ENCODE results near the gene RIIAD1. TPM values are rescaled to one million over a fixed set of nuclear protein-coding genes. Genes with fewer than 3 reads are reported as not detected.

RIIAD1 gene
- total and polyA plus RNA-seq, 2 donors from 2014 or later, result 4.0 TPM; not detected in 1

- H3K36me3 ChIP-seq (ENCODE audit: control insufficient read depth in 2 of 3, insufficient read depth in 3 of 3, low read length in 3 of 3), result peaks cover 0 to 11% (median 2%) of the 10 kb centered on the region in 3 donors
- TF ChIP-seq, protein P1, sequence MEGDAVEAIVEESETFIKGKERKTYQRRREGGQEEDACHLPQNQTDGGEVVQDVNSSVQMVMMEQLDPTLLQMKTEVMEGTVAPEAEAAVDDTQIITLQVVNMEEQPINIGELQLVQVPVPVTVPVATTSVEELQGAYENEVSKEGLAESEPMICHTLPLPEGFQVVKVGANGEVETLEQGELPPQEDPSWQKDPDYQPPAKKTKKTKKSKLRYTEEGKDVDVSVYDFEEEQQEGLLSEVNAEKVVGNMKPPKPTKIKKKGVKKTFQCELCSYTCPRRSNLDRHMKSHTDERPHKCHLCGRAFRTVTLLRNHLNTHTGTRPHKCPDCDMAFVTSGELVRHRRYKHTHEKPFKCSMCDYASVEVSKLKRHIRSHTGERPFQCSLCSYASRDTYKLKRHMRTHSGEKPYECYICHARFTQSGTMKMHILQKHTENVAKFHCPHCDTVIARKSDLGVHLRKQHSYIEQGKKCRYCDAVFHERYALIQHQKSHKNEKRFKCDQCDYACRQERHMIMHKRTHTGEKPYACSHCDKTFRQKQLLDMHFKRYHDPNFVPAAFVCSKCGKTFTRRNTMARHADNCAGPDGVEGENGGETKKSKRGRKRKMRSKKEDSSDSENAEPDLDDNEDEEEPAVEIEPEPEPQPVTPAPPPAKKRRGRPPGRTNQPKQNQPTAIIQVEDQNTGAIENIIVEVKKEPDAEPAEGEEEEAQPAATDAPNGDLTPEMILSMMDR (IDR thresholded peaks at IDR 0.05; ENCODE audit: borderline replicate concordance, extremely low read depth, insufficient read depth), result no peak
- intact Hi-C loops (cut with DNase I), result no loop called here
Measured at GRCh38 chr1:151776665-151777062, 55.3 kb downstream of the RIIAD1 start.

DNA sequence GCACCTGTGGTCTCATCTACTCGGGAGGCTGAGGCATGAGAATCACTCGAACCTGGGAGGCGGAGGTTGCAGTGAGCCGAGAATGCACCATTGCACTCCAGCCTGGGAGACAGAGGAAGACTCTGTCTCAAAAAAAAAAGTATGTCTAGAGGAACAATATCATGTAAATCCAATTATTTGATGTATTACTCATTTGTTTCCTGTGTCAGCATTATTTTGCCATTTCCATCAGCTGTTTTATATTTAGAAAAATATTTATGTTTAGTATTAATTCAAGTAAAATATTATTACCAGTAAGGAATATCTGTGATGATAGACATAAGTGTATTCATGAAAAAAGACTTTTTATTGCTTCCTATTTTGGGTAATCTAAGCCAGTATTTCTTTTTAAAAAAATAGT is 56.0 kb downstream of the RIIAD1 start:
- no peak overlapping the region for H3K4me3 ChIP-seq (ENCODE audit: low read length in 3 of 3)
- H3K4me1 ChIP-seq (ENCODE audit: control insufficient read depth in 2 of 3, insufficient read depth in 2 of 3, low read depth in 1 of 3, low read length in 3 of 3), result no peaks in the 10 kb centered on the region
- FAIRE-seq, result no peak
- no peak overlapping the region for H3K27ac ChIP-seq (ENCODE audit: low read depth in 2 of 2, low read length in 2 of 2)
- no peak overlapping the region for H3K9ac ChIP-seq (ENCODE audit: low read length in 3 of 3)
- no peaks in the 10 kb centered on the region for H3K9me3 ChIP-seq (ENCODE audit: control insufficient read depth in 2 of 3, insufficient read depth in 1 of 3, low read length in 3 of 3)
- peaks cover 0 to 11% (median 2%) of the 10 kb centered on the region in 3 donors for H3K36me3 ChIP-seq (ENCODE audit: control insufficient read depth in 2 of 3, insufficient read depth in 3 of 3, low read length in 3 of 3)
- intact Hi-C loops (cut with DNase I), result no loop called here
- no peaks in the 10 kb centered on the region for H3K27me3 ChIP-seq (ENCODE audit: control insufficient read depth, insufficient read depth, low read length)
- TF ChIP-seq, protein P1 (IDR thresholded peaks at IDR 0.05; ENCODE audit: borderline replicate concordance, extremely low read depth, insufficient read depth), result no peak
- DNase-seq, result no peak

More at GRCh38 chr1:151776665-151777062, 55.3 kb downstream of the RIIAD1 start:
- H3K4me1 ChIP-seq (ENCODE audit: control insufficient read depth in 2 of 3, insufficient read depth in 2 of 3, low read depth in 1 of 3, low read length in 3 of 3), result no peaks in the 10 kb centered on the region
- H3K4me3 ChIP-seq (ENCODE audit: low read length in 3 of 3), result no peak overlapping the region
- no peak overlapping the region for H3K27ac ChIP-seq (ENCODE audit: low read depth in 2 of 2, low read length in 2 of 2)
- H3K27me3 ChIP-seq (ENCODE audit: control insufficient read depth, insufficient read depth, low read length), result no peaks in the 10 kb centered on the region
- no peak for DNase-seq
- H3K9me3 ChIP-seq (ENCODE audit: control insufficient read depth in 2 of 3, insufficient read depth in 1 of 3, low read length in 3 of 3), result no peaks in the 10 kb centered on the region
- FAIRE-seq, result no peak
- H3K9ac ChIP-seq (ENCODE audit: low read length in 3 of 3), result no peak overlapping the region

Other genes with a start within 250 kb of the RIIAD1 start
- 41.6 TPM for gene CGN, start 210.1 kb upstream of the RIIAD1 start, total RNA-seq
- gene CGN, start 210.1 kb upstream of the RIIAD1 start, polyA plus RNA-seq (ENCODE audit: insufficient read depth, low read depth, low replicate concordance), result 24.0 TPM
- gene TUFT1, start 181.2 kb upstream of the RIIAD1 start, total RNA-seq, result 12.9 TPM
- gene TUFT1, start 181.2 kb upstream of the RIIAD1 start, polyA plus RNA-seq (ENCODE audit: insufficient read depth, low read depth, low replicate concordance), result 8.9 TPM
- gene SNX27, start 109.5 kb upstream of the RIIAD1 start, total RNA-seq, result 46.3 TPM
- 13.5 TPM for gene SNX27, start 109.5 kb upstream of the RIIAD1 start, polyA plus RNA-seq (ENCODE audit: insufficient read depth, low read depth, low replicate concordance)
- gene CELF3, start 4.7 kb upstream of the RIIAD1 start, total RNA-seq, result not detected
- gene CELF3, start 4.7 kb upstream of the RIIAD1 start, polyA plus RNA-seq (ENCODE audit: insufficient read depth, low read depth, low replicate concordance), result 0.39 TPM
- gene MRPL9, start 42.0 kb downstream of the RIIAD1 start, total RNA-seq, result 65.3 TPM
- 87.1 TPM for gene MRPL9, start 42.0 kb downstream of the RIIAD1 start, polyA plus RNA-seq (ENCODE audit: insufficient read depth, low read depth, low replicate concordance)
- 13.5 TPM for gene TDRKH, start 69.0 kb downstream of the RIIAD1 start, total RNA-seq
- gene TDRKH, start 69.0 kb downstream of the RIIAD1 start, polyA plus RNA-seq (ENCODE audit: insufficient read depth, low read depth, low replicate concordance), result 5.3 TPM
- gene LINGO4, start 83.9 kb downstream of the RIIAD1 start, total RNA-seq, result 0.41 TPM
- 0.32 TPM for gene LINGO4, start 83.9 kb downstream of the RIIAD1 start, polyA plus RNA-seq (ENCODE audit: insufficient read depth, low read depth, low replicate concordance)
- gene RORC, start 110.3 kb downstream of the RIIAD1 start, total RNA-seq, result 19.1 TPM
- gene RORC, start 110.3 kb downstream of the RIIAD1 start, polyA plus RNA-seq (ENCODE audit: insufficient read depth, low read depth, low replicate concordance), result 34.5 TPM
- gene C2CD4D, start 118.3 kb downstream of the RIIAD1 start, total RNA-seq, result 0.57 TPM
- 0.43 TPM for gene C2CD4D, start 118.3 kb downstream of the RIIAD1 start, polyA plus RNA-seq (ENCODE audit: insufficient read depth, low read depth, low replicate concordance)
- gene THEM5, start 132.2 kb downstream of the RIIAD1 start, total RNA-seq, result not detected
- not detected for gene THEM5, start 132.2 kb downstream of the RIIAD1 start, polyA plus RNA-seq (ENCODE audit: insufficient read depth, low read depth, low replicate concordance)
- gene THEM4, start 188.0 kb downstream of the RIIAD1 start, total RNA-seq, result 17.5 TPM
- 27.9 TPM for gene THEM4, start 188.0 kb downstream of the RIIAD1 start, polyA plus RNA-seq (ENCODE audit: insufficient read depth, low read depth, low replicate concordance)

Measured in kidney (tissue), 14 donors.